ENCODE measurements around the gene HNRNPH3.

Gene HNRNPH3

GRCh38 chr10:68329506-68329861 is 2.4 kb upstream of the HNRNPH3 start:
- POLR2A ChIA-PET = interaction anchor here (1.0 to 1.5 kb wide), 2 partner anchors 16 to 98 kb away, joined by 3 read pairs; no protein-coding TSS in a partner anchor
- TF ChIP-seq SUZ12 (IDR thresholded peaks at IDR 0.05) (no peak), ZNF384 (IDR thresholded peaks at IDR 0.05) (no peak), LEF1 (IDR thresholded peaks at IDR 0.05; ENCODE audit: borderline replicate concordance) (no peak), FOXM1 (IDR thresholded peaks at IDR 0.05; ENCODE audit: borderline replicate concordance) (no peak), NFRKB (IDR thresholded peaks at IDR 0.05) (no peak), L3MBTL2 (conservative IDR thresholded peaks at IDR 0.05) (no peak)
- TF ChIP-seq, protein P1, sequence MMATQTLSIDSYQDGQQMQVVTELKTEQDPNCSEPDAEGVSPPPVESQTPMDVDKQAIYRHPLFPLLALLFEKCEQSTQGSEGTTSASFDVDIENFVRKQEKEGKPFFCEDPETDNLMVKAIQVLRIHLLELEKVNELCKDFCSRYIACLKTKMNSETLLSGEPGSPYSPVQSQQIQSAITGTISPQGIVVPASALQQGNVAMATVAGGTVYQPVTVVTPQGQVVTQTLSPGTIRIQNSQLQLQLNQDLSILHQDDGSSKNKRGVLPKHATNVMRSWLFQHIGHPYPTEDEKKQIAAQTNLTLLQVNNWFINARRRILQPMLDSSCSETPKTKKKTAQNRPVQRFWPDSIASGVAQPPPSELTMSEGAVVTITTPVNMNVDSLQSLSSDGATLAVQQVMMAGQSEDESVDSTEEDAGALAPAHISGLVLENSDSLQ (IDR thresholded peaks at IDR 0.05) = no peak
- CTCF ChIA-PET = interaction anchor here (1.1 kb wide), 1 partner anchor 474 kb away, joined by 4 read pairs; no protein-coding TSS in a partner anchor
- no peak for DNase-seq (ENCODE audit: extremely low spot score)

DNA sequence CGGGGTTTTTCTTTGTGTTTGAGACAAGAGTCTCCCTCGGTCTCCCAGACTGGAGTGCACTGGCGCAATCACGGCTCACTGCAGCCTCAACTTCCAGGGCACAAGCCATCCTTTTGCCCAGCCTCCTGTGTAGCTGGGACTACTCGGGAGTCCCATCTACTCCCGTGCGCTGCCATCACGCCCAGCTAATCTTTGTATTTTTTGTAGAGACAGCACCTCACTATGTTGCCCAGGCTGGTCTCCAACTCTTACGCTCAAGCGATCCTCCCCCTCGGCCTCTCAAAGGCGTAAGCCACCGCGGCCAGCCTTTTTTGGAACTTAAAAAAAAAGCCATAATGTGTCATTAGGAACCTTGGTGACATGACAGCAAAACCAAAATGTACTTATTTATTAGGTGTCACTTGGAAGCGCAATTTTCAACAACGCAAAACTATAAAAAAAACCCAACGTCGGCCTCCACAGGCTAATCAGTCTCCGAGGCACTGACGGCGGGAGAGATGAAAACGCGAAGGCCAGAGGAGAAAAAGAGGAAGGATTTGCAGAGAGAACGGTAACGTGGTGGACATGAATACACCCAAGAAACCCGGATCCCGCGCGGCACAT is 911 bp upstream of the HNRNPH3 start:
- DNase-seq (ENCODE audit: extremely low spot score) = no peak
- TF ChIP-seq SP1 (IDR thresholded peaks at IDR 0.05) = no peak
- no peak for TF ChIP-seq FOXM1 (IDR thresholded peaks at IDR 0.05; ENCODE audit: borderline replicate concordance)
- TF ChIP-seq, protein P1 (IDR thresholded peaks at IDR 0.05) = no peak
- TF ChIP-seq CTBP1 (IDR thresholded peaks at IDR 0.05; ENCODE audit: borderline replicate concordance) = no peak
- no peak for TF ChIP-seq ZNF384 (IDR thresholded peaks at IDR 0.05)
- TF ChIP-seq BHLHE40 (IDR thresholded peaks at IDR 0.05; ENCODE audit: borderline replicate concordance) = no peak
- TF ChIP-seq NFRKB (IDR thresholded peaks at IDR 0.05) = no peak

GRCh38 chr10:68332259-68333057 is 594 bp downstream of the HNRNPH3 start, which contains the start of gene PBLD:
PBLD (minus strand) TSS chr10:68332928; CDS start chr10:68306844, 26,084 bp downstream.
- ChIA-PET CTCF (interaction anchor here (0.5 to 1.7 kb wide), 5 partner anchors 16 to 176 kb away, joined by 3 to 7 read pairs (median 3); no protein-coding TSS in a partner anchor), POLR2A (interaction anchor here (0.7 to 3.3 kb wide), 29 partner anchors 9 to 544 kb away, joined by 3 to 34 read pairs (median 4); partner anchors contain the start of genes ATOH7, DNA2, DNAJC12 and RUFY2)
- DNase-seq (ENCODE audit: extremely low spot score) = peak; percentile 68
- TF ChIP-seq FOXM1 (IDR thresholded peaks at IDR 0.05; ENCODE audit: borderline replicate concordance) (no peak), ELF4 (IDR thresholded peaks at IDR 0.05) (peak; percentile 79; the same call in 1 of the 2 replicates), HDGF (IDR thresholded peaks at IDR 0.05; ENCODE audit: borderline replicate concordance) (no peak), L3MBTL2 (conservative IDR thresholded peaks at IDR 0.05) (peak; percentile 41; the same call in 1 of the 2 replicates), NFRKB (IDR thresholded peaks at IDR 0.05) (peak; percentile 74)

More for the DNA sequence above, 911 bp upstream of the HNRNPH3 start:
- POLR2A ChIA-PET = interaction anchor here (0.7 to 3.3 kb wide), 14 partner anchors 9 to 443 kb away, joined by 3 to 30 read pairs (median 4); partner anchors contain the start of gene ATOH7
- CTCF ChIA-PET = no interaction called here

DNA sequence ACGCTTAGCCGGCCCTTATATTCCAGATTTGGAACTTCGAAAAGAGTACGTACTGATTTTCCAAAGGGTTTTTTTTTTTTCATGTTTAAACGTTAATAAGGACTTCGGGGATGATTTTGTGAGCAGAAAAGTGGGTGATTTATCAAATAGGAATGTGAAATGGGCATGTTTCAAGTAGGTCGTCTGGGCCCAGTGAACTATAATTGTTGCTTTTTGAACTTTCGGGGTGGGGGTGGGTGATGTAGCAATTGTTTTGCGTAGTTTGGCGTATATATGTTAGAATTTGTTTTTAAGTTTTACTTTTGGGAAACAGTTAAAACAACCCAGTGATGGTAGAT is 1.2 kb downstream of the HNRNPH3 start:
- ChIA-PET POLR2A (interaction anchor here (0.7 to 3.3 kb wide), 7 partner anchors 8 to 155 kb away, joined by 3 to 34 read pairs (median 5); partner anchors contain the start of genes ATOH7 and RUFY2), CTCF (interaction anchor here (0.5 to 1.7 kb wide), 3 partner anchors 16 to 176 kb away, joined by 3 to 7 read pairs (median 3); no protein-coding TSS in a partner anchor)
- TF ChIP-seq BHLHE40 (IDR thresholded peaks at IDR 0.05; ENCODE audit: borderline replicate concordance) = no peak
- TF ChIP-seq SP1 (IDR thresholded peaks at IDR 0.05) = no peak
- TF ChIP-seq SUZ12 (IDR thresholded peaks at IDR 0.05) = no peak
- TF ChIP-seq CTBP1 (IDR thresholded peaks at IDR 0.05; ENCODE audit: borderline replicate concordance) = no peak
- TF ChIP-seq ZNF384 (IDR thresholded peaks at IDR 0.05) = no peak
- TF ChIP-seq L3MBTL2 (conservative IDR thresholded peaks at IDR 0.05) = no peak
- no peak for DNase-seq (ENCODE audit: extremely low spot score)

DNA sequence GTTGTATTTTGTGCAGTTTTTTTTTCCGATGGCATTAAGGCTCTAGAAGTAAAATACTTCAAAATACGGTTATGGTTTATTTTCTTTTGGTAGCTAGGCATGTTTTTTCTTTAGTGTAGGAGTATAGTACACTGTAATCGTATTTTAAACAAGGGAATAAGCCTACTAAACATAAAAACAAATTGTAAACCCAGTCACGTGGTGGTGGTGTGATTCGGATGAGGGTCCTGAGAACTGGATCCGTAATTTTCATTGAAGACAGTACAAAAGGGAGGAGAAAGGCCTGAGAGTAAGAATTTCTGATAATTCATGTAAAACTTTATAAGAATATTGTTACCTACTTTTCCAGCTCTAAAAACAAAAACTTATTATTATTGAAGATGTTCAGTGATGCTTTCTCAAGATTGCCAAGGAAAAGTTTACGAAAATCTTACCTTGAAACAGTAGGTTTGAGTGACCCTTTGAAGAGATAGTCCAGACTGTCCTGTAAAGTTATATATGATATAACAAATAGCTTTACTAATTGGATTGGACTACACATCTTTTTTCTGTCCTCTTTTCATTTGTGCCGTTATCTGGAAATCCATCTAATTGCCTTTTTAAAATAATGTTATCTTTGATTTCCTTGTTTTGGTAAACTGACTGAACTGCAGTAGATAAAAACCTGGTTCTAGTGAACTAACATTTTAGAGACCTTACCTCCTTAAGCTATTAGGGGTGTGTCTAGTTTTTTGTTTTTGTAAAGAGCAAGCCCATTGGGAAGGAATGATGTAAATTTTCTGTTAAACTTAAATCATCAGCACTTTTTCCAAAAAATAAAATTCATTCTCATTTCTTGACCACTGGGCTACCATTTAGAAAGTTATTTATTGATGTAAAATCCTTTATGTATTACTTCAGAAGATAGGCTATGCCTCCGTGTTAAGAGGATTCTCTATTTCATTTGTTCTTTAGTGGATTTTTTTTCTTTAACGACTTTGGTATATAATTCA is 1.9 kb downstream of the HNRNPH3 start:
- POLR2A ChIA-PET = interaction anchor here (0.7 to 3.3 kb wide), 6 partner anchors 7 to 156 kb away, joined by 3 to 34 read pairs (median 7); partner anchors contain the start of genes ATOH7 and RUFY2
- TF ChIP-seq, protein P1 (IDR thresholded peaks at IDR 0.05) = no peak
- TF ChIP-seq ELF4 (IDR thresholded peaks at IDR 0.05) (no peak), ARNT (IDR thresholded peaks at IDR 0.05) (no peak), SP1 (IDR thresholded peaks at IDR 0.05) (no peak), BHLHE40 (IDR thresholded peaks at IDR 0.05; ENCODE audit: borderline replicate concordance) (no peak), LEF1 (IDR thresholded peaks at IDR 0.05; ENCODE audit: borderline replicate concordance) (no peak), ZNF384 (IDR thresholded peaks at IDR 0.05) (no peak), FOXA1 (IDR thresholded peaks at IDR 0.05) (no peak), HDGF (IDR thresholded peaks at IDR 0.05; ENCODE audit: borderline replicate concordance) (no peak), L3MBTL2 (conservative IDR thresholded peaks at IDR 0.05) (no peak), TARDBP (IDR thresholded peaks at IDR 0.05) (no peak), SUZ12 (IDR thresholded peaks at IDR 0.05) (no peak), FOXK2 (IDR thresholded peaks at IDR 0.05) (no peak)
- CTCF ChIA-PET = interaction anchor here (1.7 kb wide), 1 partner anchor 15 kb away, joined by 7 read pairs; no protein-coding TSS in a partner anchor
- no peak for DNase-seq (ENCODE audit: extremely low spot score)

All from HEK293T (cell line).